ENCODE results near the gene SCNM1. TPM values are rescaled to one million over a fixed set of nuclear protein-coding genes. Genes with fewer than 3 reads are reported as not detected.

The SCNM1 gene, protein sequence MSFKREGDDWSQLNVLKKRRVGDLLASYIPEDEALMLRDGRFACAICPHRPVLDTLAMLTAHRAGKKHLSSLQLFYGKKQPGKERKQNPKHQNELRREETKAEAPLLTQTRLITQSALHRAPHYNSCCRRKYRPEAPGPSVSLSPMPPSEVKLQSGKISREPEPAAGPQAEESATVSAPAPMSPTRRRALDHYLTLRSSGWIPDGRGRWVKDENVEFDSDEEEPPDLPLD
- total RNA-seq: 27.3 TPM

DNA sequence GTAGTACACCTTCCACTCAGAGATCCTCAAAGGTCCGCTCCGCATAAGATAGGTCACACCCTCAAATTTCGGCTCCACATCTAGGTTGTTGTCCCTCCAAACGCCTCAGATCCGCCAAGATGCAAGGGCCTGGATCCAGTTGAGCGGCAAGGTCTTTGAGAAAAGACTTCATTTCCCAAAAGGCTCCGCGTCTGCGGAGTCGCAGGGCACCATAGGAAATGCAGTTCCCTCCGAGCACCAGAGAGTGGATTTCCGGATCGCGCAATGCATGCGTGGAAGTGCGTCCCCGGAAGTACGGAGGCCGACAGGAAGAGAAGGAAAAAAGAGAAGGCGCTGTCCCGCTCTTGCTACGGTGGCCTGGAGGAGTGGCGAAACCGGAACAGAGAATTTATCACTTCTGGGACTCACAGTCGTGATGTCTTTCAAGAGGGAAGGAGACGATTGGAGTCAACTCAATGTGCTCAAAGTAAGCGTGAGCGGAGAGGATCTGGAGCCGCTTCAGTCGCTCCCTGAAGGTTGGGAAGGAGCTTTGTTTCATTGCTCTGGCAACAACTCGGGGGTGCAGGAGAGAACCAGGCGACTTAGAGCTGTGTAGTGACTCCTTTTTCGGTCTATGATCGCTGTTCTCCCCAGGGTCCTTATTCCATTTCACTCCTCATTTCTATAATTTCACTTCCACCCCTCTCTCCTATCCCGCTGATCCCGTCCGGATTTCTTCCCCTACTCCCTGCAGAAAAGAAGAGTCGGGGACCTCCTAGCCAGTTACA, at the start of gene SCNM1, which contains the start of gene LYSMD1:
SCNM1 (plus strand) TSS at position 407 of the 767 bp plus-strand sequence; CDS start at position 416, 9 bp downstream.
LYSMD1 (minus strand) TSS at position 165 of the 767 bp plus-strand sequence. CDS start 644 bp downstream, outside the sequence.
- DNase-seq (ENCODE audit: low spot score in 2 of 2) (peak; percentile 86 to 92), FAIRE-seq (no peak)

DNA sequence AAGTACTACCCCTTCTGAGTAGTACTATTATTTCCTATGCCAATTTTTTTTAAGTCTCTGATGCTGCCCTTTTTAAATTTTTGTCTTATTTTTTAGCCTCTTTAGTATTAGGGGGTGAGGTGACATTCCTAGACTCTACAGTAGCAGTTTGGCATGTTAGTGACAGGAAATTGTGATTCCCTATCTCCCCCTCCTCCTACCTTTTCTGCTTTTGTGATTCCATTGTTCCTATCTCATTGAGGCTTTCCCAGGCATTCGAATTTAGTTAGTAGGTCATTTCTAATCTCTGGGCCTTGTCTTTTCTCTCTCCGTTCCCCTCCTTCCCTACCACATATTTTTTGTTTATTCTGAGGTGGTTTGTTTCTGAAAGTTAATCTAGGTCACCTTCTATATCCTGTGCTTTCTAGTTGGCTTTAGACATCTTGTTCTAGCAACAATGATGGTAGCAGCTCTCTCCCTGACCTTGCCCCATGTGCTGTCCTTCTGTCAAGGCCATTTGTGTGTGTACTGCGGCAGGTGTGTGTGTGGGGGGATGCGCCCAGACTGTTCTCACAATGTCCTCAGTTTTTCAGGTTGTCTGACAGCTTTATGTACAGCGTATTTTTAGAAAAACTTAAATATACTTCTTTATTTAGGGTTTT, 41.1 kb upstream of the SCNM1 start:
- FAIRE-seq (no peak), DNase-seq (ENCODE audit: low spot score in 2 of 2) (no peak)

DNA sequence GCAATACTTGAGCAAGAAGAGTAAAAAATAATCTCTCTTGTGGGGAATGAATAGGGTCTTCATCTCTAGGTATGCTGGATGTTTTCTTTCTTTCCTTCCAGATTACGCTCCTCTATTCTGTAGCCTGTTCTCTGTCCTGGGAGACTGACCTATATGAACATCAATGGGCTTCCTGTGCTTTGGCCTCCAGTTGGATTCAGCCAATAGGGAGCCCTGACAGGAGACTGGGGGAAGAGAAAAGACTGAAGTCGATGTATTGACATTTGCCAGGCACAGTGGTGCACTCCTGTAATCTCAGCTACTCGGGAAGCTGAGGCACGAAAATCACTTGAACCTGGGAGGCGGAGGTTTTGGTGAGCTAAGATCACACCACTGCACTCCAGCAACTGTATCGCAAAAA, 37.1 kb upstream of the SCNM1 start:
- FAIRE-seq (no peak), DNase-seq (ENCODE audit: low spot score in 2 of 2) (no peak)

DNA sequence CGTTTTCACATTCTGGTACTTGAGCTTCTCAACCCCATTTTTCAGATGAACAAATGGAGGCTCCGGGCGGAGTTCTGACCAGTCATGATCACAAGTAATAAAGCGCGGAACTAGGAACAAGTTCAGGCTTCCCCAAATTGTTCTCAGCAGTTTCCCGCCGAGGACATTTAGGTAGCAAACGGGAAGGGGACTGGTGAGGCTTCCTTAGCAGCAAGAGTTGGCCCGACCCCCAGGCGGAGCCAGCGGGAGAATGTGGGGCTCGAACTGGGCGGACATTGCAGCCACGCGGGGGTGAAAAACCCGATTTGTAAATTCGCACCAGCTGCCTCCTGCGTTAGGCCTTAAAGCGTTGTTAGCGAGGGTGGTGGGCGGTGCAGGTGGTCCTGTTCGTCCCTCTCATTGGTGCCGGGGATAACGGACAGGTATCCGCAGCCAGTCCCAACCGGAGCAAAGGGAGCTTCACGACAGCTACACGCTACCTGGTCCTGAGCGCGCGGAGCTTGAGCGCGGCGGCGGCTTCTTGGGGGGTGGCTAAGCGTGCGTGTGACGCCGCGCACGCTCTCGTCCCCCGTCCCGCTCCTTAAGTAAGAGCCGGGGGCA, 34.9 kb upstream of the SCNM1 start:
- DNase-seq (ENCODE audit: low spot score in 2 of 2) (peak; percentile 61 to 82), FAIRE-seq (no peak)

DNA sequence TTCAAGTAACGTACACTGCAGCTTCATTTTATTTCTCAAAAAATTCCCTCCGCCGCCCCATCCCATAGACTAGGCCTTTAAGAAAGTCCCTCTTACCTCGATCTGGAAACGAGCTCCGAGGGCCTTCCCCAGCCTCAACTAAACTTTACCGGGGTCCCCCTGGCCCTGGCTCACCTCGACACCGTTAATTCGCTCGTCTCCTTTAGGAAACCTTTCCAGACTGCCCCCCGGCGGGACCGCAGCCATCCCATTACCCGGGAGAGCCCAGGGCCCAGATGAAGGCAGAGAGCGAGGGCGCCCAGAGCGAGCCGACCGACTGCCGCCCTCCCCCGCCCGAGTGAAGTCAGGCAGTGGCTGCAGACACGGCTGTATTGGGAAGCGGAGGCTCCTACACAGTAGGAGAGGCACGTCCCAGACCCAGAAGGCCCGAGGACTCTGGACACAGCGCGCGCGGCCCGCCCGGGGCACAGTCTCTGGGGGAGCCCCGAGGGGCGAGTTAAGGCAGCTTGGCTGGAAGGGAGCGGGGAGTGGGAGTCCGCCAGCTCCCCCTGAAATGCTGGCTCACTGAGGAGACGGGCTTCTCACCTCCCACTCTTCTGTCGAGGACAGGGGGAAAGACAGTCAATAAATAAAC, 34.1 kb upstream of the SCNM1 start:
- DNase-seq (ENCODE audit: low spot score in 2 of 2) (peak in 1 of 2 donors; percentile 37), FAIRE-seq (no peak)

DNA sequence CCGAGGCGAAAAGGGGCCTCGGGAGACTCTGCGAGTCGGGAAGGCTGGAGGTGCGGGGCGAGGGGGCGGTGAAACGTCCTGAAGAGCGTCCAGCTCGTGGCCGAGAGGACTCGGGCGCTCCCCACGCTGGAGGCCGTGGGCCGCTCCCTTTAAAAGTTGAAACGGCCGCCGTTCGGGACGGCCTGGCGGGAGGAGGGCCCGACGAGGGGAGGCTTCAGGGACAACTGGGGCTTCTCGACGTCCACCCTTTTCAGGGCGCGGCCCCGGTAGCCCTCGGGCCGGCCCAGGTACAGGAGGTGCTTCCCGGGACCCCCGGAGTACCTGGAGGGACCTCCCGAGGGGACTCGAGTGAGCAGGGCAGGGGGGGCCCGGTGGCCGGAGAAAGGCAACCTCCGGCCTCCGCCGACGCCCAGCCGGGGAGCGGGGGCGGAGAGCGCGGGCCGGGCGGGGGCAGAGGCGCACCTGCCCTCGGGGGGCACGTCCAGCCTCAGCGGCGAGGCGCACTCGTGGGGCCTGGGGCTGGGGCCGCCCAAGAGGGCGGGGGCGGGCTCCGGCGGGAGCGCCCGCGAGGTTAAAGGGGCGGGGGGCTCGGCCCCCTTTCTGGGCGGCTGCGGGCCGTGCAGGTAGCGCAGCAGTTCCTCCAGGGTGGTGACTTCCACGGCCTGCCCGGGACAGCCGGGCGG, 33.5 kb upstream of the SCNM1 start:
- FAIRE-seq (no peak), DNase-seq (ENCODE audit: low spot score in 2 of 2) (peak in 1 of 2 donors; percentile 28)

DNA sequence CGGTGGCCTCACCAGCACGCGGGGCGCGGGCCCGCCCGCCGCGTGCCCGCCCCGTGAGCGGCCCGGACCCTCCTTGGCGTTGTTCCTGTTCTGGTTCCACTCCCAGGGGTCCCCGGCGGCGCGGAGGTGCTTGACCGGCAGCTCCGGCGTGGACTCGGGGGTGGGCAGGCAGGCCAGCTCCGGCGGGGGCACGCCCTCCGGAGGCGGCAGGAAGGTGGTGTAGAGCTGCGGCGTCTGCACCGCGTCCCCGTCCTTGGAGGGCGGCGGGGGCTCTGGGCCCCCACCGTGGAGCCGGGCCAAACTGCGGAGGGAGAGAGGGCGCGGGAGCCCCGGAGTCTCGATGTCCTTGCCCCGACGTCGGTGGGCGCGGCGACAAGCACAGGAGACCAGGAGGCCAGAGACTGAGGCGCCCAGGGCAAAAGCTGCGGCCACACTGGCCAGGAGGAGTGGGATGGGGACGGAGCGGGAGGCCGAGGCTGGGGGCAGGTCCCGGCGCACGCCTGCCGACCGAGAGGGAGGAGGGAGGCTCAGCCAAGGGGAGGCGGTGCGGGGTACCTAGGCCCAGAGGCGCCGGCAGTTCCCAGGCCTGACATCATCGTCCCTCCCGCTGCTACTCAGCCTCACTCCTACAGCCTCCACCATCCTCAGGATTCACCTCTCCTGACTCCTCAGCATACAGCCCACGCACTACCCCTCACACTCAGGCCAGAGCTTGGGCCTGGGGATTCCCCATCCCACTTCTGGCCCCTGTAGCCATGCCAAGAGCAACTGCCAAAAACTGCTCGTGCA, 32.7 kb upstream of the SCNM1 start:
- no peak for FAIRE-seq
- DNase-seq (ENCODE audit: low spot score in 2 of 2): peak in 1 of 2 donors; percentile 19

DNA sequence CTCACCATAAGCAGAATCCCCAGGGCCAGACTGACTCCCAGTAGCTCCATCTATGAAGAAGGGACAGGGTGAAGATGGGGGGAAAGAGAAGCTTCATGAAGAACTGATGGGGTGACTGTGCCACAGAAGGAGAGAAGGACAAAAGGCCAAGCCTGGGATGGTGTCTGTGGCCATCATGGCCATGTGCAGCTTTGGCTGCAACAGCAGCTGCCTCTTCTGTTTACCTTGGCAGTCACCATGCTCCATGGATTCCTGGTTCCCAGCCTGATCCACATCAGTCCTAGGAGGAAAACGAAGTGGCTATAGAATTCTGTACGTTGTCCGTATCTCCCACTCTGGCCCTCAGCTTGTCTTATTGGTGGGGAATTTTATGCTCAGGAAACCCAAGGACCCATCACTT, 31.5 kb upstream of the SCNM1 start:
- FAIRE-seq: no peak
- peak in 1 of 2 donors; percentile 20 for DNase-seq (ENCODE audit: low spot score in 2 of 2)

DNA sequence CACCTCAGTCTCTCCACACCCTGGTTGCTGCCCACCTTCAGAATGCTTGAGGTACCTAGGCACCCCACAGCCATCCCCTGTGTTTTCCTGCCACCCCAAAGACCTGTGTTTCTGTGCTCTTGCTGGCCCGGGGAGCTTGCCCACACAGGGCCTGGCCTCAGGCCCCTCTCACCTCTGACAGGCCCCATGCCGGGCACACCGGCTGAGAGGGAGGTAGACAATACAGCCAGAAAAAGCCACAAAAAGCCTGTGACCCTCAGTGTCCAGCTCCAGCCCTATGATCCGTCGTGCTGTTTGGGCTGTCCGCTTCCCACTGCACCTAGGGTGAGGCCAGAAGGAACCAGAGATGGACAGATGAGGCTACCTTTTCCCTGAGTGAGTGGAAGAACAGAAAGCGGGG, 31.0 kb upstream of the SCNM1 start:
- DNase-seq (ENCODE audit: low spot score in 2 of 2) (no peak), FAIRE-seq (no peak)

DNA sequence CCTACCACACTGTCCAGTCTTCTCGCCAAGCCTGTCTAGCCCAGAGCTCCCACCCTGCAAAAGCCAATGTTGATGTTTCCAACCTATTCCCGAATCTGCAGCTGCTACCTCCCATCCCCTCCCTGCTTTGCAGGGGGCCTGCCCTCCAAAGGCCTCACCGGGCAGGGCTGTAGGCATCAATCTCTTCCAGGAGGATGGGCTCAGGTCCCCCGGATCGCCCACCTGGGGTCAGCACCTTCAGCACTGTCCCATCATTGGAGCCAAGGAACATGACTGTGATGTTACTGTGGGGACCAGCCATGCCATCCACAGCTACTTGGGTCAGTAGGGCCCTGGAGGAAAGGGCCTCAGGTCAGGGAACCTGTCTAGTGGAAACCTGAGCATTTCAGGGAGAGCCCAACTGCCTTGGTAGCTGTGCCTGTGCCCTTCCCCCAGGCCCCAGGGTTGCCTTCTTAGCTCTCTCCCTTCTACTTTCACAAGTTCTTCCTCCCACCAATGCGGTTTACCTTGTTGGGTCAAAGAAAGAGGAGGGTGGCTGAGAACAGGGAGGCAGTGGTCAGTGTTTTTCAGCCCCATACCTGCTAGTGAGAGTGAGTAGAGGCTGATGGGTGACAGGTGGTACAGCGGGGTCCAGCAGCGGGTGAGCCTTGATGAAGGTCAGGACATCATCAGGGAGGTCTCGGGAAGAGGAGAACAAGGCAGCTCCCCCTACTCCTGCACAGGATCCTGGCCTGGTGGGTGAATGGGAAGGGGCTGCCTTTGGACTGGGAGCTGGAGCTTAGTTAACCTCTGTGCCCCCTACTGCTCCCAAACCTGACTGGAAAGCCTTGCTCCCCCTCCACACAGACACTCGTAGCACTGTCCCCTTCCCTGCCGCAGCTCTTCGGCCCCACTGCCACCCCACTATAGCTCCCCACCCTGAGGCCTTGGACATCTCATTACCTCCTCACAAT, 30.2 kb upstream of the SCNM1 start:
- FAIRE-seq (no peak), DNase-seq (ENCODE audit: low spot score in 2 of 2) (peak in 1 of 2 donors; percentile 4)

DNA sequence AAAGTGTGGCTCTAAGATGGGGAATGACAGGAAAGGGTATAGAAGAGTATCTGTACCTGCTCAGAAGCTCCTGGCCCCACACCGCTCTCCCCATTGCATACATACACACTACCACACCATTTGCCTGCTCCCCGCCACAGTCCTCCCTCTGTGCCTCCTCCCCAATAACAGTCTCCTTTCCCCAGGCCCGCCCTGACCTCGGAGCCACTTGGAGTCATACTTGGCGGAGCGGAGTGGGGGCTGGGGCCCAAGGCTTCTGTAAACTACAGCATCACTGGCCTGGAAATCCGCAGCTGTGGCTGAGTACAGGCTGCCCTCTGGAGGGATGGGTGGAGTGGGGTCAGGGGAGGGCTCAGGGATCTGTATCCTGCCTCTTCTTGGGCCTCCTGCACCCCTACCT, 28.2 kb upstream of the SCNM1 start:
- DNase-seq (ENCODE audit: low spot score in 2 of 2) (no peak), FAIRE-seq (no peak)

DNA sequence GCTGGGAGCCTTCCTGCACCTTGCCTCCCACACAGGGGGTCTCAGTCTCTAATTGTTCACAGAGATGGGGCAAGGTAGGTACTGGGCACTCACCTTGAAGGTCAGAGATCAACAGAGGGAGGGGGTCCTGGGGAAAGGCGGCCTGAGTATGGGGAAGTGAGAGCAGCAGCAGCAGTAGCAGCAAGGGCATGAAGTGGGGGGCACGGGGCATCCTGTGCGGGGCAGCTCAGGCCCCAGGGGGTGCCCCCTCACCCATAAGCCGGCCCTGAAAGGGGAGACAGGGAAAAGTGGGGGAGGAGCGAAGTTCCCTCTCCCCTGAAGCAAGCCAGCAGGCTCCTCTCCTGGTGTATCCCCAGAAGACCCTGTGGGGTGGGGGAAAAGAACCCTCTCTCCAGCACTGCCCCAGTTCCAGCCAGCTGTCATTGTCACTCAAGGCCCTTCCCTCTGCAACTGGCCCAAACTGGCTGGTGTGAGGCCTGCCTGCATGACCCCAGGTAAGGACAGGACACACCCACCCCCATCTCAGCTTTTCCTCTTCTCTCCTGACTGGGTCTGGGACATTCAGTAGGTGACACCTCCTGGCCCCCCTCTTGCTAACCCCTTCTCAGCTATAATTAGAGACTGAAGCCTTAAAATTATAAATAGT, 23.4 kb upstream of the SCNM1 start:
- FAIRE-seq (no peak), DNase-seq (ENCODE audit: low spot score in 2 of 2) (no peak)

DNA sequence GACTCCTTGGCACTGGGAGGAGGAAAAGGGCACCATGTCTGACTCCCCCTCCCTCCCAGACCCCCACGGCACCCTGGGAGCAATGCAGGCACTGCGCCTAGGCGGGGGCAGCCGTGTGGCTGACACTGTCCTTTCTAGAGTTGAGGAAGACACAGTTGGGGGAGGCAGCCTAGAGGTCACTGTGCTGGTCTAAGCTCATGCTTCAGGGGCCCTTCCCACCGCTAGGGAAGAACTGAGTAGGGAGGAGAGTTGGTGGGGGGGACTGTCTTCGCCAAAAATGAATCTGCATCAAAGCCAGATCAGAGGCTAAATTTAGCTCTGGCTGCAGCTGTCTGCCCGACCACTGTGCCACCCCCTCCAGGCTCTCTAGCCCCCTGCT, 22.9 kb upstream of the SCNM1 start:
- FAIRE-seq: no peak
- no peak for DNase-seq (ENCODE audit: low spot score in 2 of 2)

DNA sequence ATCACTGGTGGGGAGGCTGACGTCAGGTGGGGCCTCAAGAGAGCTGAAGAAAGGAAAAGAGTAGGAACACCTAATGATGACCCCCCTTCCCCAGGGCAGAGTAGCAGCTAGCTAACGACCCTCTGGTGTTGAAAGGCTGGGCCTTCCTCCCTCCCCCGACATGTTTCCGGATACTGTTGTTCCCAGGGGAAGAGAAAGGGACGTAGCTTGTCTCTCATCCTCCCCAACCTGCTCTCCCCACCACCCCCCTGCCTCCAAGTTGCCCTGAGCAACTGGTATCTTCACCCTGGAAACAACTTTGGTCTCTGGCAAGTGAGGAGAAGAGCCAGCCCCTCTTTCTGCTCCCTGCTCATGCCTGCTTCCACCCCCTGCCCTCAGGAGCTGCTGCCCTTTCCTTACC, 22.0 kb upstream of the SCNM1 start:
- DNase-seq (ENCODE audit: low spot score in 2 of 2): no peak
- no peak for FAIRE-seq

DNA sequence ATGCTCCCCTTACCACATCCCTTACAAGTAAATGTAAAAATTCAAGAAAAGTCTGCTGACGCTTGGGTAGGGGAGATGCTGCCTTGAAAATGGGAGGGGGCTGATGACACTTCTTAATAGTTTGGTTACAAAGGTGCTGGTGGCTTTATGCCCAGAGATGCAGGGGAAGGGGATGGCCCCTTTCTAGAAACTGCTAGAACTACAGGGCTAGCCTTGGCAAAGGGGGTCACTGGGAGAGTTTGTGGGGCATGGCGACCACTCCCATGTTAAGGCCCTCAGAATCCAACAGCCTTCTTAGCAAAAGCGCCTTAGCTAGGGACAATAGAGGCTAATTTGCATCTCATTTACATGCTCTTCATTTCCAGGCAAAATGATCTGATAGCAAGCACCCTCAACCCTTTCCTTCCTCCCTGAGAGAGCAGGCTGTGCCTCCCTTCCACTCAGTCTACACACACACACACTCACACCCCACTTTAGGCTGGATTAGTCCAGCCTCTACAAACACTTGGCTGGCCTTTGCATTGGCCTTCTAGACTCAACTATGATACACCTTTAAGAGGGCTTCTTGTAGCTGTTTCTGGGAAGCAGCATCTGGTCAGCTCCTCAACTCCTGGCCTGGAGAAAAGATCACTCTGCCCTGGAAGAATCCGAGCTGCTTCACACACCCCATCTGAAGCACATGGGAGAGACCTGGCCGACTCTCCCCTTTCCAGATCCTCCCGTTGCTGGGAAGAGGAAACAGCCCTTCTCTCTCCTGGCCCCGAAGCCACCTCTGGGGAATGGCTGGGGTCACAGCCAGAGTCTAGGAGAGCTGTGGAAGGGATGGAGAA, 21.3 kb upstream of the SCNM1 start:
- FAIRE-seq (no peak), DNase-seq (ENCODE audit: low spot score in 2 of 2) (no peak)

DNA sequence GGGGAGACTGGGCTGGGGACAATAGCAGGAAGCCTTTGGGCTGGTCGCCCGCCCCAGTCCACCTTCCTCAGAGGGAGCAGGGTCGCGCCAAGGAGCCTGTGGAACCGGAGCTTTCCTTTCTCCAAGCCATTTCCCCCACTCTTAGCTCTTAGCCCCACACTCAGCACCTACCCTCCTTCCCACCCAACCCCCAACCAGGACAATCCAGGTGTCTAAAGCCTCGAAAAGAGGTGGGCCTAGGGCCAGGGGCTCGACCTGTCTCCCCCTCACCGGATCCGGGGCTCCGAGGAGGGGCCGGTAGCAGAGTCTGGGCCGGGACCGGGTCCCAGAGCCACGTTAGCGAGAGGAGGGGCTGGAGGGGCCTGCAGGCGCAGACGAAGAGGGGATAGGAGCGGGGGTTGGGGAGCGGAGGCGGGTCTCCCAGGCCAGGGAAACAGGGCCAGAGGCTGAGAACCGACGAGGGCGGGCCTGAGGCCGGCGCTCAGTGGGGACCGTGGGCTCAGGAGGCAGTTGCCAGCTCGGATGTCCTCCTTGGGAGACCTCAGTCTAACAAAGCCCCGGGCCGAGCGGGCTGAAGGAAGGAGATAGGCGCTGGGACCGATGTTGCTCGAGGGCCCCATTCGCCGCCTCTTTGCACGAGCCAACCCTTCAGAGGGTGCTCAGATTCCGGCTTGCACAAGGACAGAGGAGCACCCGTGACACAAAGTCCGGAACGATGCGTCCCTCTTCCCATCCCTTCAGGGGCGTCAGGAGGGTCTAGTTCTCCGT, 20.5 kb upstream of the SCNM1 start:
- no peak for DNase-seq (ENCODE audit: low spot score in 2 of 2)
- no peak for FAIRE-seq
